Measurements from ENCODE around the gene RAB44.

DNA sequence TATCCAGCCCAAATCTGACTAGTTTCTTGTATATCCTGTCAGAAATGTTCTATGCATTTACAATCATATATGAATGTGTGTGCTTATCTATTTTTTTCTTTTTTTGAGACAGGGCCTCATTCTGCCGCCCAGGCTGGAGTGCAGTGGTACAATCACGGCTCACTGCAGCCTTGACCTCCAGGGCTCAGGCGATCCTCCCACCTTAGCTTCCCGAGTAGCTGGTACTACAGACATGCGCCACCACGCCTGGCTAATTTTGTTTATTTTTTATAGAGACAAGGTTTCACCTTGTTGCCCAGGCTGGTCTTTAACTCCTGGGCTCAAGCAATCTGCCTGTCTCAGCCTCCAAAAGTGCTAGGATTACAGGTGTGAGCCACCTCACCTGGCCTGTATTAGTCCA lies 3.0 kb upstream of the RAB44 start:
- TF ChIP-seq, protein P1, sequence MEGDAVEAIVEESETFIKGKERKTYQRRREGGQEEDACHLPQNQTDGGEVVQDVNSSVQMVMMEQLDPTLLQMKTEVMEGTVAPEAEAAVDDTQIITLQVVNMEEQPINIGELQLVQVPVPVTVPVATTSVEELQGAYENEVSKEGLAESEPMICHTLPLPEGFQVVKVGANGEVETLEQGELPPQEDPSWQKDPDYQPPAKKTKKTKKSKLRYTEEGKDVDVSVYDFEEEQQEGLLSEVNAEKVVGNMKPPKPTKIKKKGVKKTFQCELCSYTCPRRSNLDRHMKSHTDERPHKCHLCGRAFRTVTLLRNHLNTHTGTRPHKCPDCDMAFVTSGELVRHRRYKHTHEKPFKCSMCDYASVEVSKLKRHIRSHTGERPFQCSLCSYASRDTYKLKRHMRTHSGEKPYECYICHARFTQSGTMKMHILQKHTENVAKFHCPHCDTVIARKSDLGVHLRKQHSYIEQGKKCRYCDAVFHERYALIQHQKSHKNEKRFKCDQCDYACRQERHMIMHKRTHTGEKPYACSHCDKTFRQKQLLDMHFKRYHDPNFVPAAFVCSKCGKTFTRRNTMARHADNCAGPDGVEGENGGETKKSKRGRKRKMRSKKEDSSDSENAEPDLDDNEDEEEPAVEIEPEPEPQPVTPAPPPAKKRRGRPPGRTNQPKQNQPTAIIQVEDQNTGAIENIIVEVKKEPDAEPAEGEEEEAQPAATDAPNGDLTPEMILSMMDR (conservative IDR thresholded peaks at IDR 0.05 in 1 of 2, IDR thresholded peaks at IDR 0.05 in 1 of 2; ENCODE audit: extremely low read depth in 1 of 2, insufficient read depth in 1 of 2, low read depth in 1 of 2, low read length in 2 of 2), result no peak
- no peak for TF ChIP-seq EZH2 (IDR thresholded peaks at IDR 0.05; ENCODE audit: borderline replicate concordance, low read length)

Measured in mammary epithelial cell (primary cell).